Measurements from ENCODE around the gene SLC7A14.

The SLC7A14 gene

GRCh38 chr3:170599091-170599490 lies 13.2 kb upstream of the SLC7A14 start:
- H3K79me2 ChIP-seq (ENCODE audit: insufficient read depth, low read length) = no peaks in the 10 kb centered on the region
- no peaks in the 10 kb centered on the region for H3K36me3 ChIP-seq (ENCODE audit: low read length)
- H3K4me2 ChIP-seq (ENCODE audit: low read depth, low read length, poor library complexity, severe bottlenecking) = no peak overlapping the region
- H3K9me2 ChIP-seq (replicated peaks; ENCODE audit: insufficient read depth, low read length) = no peaks in the 10 kb centered on the region
- H3K27ac ChIP-seq (ENCODE audit: low read depth, low read length) = no peak overlapping the region
- H2AFZ ChIP-seq (ENCODE audit: low read depth, low read length, severe bottlenecking) = no peak overlapping the region
- TF ChIP-seq CTCF (IDR thresholded peaks at IDR 0.05; ENCODE audit: insufficient read depth, low read length, poor library complexity, severe bottlenecking) (no peak), EZH2phosphoT487 (conservative IDR thresholded peaks at IDR 0.05; ENCODE audit: low read length) (no peak)
- H3K9ac ChIP-seq (ENCODE audit: low read length) = no peak overlapping the region
- H3K9me3 ChIP-seq (ENCODE audit: insufficient read depth, low read length) = no peaks in the 10 kb centered on the region
- H3K4me3 ChIP-seq (ENCODE audit: insufficient read depth, low read length, poor library complexity, severe bottlenecking) = no peak overlapping the region
- H3F3A ChIP-seq (ENCODE audit: insufficient read depth) = no peaks in the 10 kb centered on the region
- no peaks in the 10 kb centered on the region for H4K20me1 ChIP-seq (ENCODE audit: low read depth, low read length)
- no peaks in the 10 kb centered on the region for H3K27me3 ChIP-seq (ENCODE audit: low read length)

- Histone ChIP-seq H3K9me3 (ENCODE audit: insufficient read depth, low read length) (no peaks in the 10 kb centered on the region), H3K79me2 (ENCODE audit: insufficient read depth, low read length) (no peaks in the 10 kb centered on the region), H4K20me1 (ENCODE audit: low read depth, low read length) (no peaks in the 10 kb centered on the region), H3F3A (ENCODE audit: insufficient read depth) (no peaks in the 10 kb centered on the region), H3K4me3 (ENCODE audit: insufficient read depth, low read length, poor library complexity, severe bottlenecking) (no peak overlapping the region), H2AFZ (ENCODE audit: low read depth, low read length, severe bottlenecking) (no peak overlapping the region), H3K9me2 (replicated peaks; ENCODE audit: insufficient read depth, low read length) (no peaks in the 10 kb centered on the region), H3K27ac (ENCODE audit: low read depth, low read length) (no peak overlapping the region), H3K36me3 (ENCODE audit: low read length) (no peaks in the 10 kb centered on the region), H3K27me3 (ENCODE audit: low read length) (no peaks in the 10 kb centered on the region), H3K9ac (ENCODE audit: low read length) (no peak overlapping the region), H3K4me2 (ENCODE audit: low read depth, low read length, poor library complexity, severe bottlenecking) (no peak overlapping the region)
- TF ChIP-seq CTCF (IDR thresholded peaks at IDR 0.05; ENCODE audit: insufficient read depth, low read length, poor library complexity, severe bottlenecking) = no peak
- no peak for TF ChIP-seq EZH2phosphoT487 (conservative IDR thresholded peaks at IDR 0.05; ENCODE audit: low read length)
Observed at GRCh38 chr3:170598091-170598502, 12.2 kb upstream of the SLC7A14 start.

GRCh38 chr3:170594528-170594927 lies 8.7 kb upstream of the SLC7A14 start:
- Histone ChIP-seq H2AFZ (ENCODE audit: low read depth, low read length, severe bottlenecking) (no peak overlapping the region), H3F3A (ENCODE audit: insufficient read depth) (no peaks in the 10 kb centered on the region), H3K27me3 (ENCODE audit: low read length) (no peaks in the 10 kb centered on the region), H4K20me1 (ENCODE audit: low read depth, low read length) (no peaks in the 10 kb centered on the region), H3K36me3 (ENCODE audit: low read length) (no peaks in the 10 kb centered on the region), H3K9ac (ENCODE audit: low read length) (no peak overlapping the region), H3K4me2 (ENCODE audit: low read depth, low read length, poor library complexity, severe bottlenecking) (no peak overlapping the region), H3K27ac (ENCODE audit: low read depth, low read length) (no peak overlapping the region), H3K9me3 (ENCODE audit: insufficient read depth, low read length) (no peaks in the 10 kb centered on the region), H3K9me2 (replicated peaks; ENCODE audit: insufficient read depth, low read length) (no peaks in the 10 kb centered on the region), H3K4me3 (ENCODE audit: insufficient read depth, low read length, poor library complexity, severe bottlenecking) (no peak overlapping the region), H3K79me2 (ENCODE audit: insufficient read depth, low read length) (no peaks in the 10 kb centered on the region)
- TF ChIP-seq CTCF (IDR thresholded peaks at IDR 0.05; ENCODE audit: insufficient read depth, low read length, poor library complexity, severe bottlenecking) = no peak
- TF ChIP-seq EZH2phosphoT487 (conservative IDR thresholded peaks at IDR 0.05; ENCODE audit: low read length) = no peak
